H1 (cell line): ENCODE measurements around the gene RTP2. TPM values are rescaled to one million over a fixed set of nuclear protein-coding genes. Genes with fewer than 3 reads are reported as not detected.

Experiments
- CHD7 ChIP-seq: fragments of 300-600 bp; sonication (generic); IDR thresholded peaks from 2 replicates; pipeline ENCODE4 v1.7.1; 2012; ENCODE audit warnings: low read length, moderate library complexity, mild to moderate bottlenecking, inconsistent platforms; ENCODE audit not compliant: insufficient replicate concordance
- RFX5 ChIP-seq: IDR thresholded peaks from 2 replicates; pipeline ENCODE4 v1.6.1; 2011; ENCODE audit warnings: low read depth, low read length, improper control_type of control experiment, borderline replicate concordance
- polyA plus RNA-seq, 7 experiments: library from polyadenylated mRNA; depleted of rRNA in 3 of 7; stranded (reverse) in 5 of 7; unstranded in 2 of 7; fragments of >200 nt in 5 of 7; fragments of 200-250 nt in 2 of 7; gene quantifications; 1 replicate in 5 of 7; 2 replicates in 1 of 7; 4 replicates in 1 of 7; pipeline versions ENCODE4 v1.2.1 to v1.2.3, GENCODE V29; 2011 to 2013; ENCODE audit warnings: missing spikeins in 2 of 7, mixed read lengths in 2 of 7
- total RNA-seq: library from RNA; stranded (reverse); fragmentation: NEBNext Ultra II Directional; extraction: Animal tissue kit (Norgen Biotek cat#: 25700); gene quantifications from 2 replicates; pipeline ENCODE4 v1.2.1, GENCODE V29; 2021

Gene RTP2
- total and polyA plus RNA-seq, 2 of the 8 experiments (the other 6 are each of a cell fraction or from before 2014, with no cell fraction given), result not detected

GRCh38 chr3:187706971-187707370 is 4.6 kb upstream of the RTP2 start (continued):
- no peak for TF ChIP-seq CHD7
- TF ChIP-seq RFX5, result no peak
- TF ChIP-seq, all 59 proteins: peak for 0
